Stimulated activated CD4-positive, alpha-beta T cell treated with anti-CD3 and anti-CD28 coated beads, TNF-alpha, amount 100 ng/mL, for 24 hours (primary cell): ENCODE results near the gene PRKAB2.
"Not testable (repeated sequence)": the region's sequence is repeated elsewhere in the genome, so short reads cannot be mapped to it uniquely, and the experiment has no call there.

Source experiments
- DNase-seq, 3 experiments: peaks; one replicate each; pipeline ENCODE4 v3.0.0-alpha.2; 2020; ENCODE audit warnings: low read depth in 3 of 3

The PRKAB2 gene, protein sequence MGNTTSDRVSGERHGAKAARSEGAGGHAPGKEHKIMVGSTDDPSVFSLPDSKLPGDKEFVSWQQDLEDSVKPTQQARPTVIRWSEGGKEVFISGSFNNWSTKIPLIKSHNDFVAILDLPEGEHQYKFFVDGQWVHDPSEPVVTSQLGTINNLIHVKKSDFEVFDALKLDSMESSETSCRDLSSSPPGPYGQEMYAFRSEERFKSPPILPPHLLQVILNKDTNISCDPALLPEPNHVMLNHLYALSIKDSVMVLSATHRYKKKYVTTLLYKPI

DNA sequence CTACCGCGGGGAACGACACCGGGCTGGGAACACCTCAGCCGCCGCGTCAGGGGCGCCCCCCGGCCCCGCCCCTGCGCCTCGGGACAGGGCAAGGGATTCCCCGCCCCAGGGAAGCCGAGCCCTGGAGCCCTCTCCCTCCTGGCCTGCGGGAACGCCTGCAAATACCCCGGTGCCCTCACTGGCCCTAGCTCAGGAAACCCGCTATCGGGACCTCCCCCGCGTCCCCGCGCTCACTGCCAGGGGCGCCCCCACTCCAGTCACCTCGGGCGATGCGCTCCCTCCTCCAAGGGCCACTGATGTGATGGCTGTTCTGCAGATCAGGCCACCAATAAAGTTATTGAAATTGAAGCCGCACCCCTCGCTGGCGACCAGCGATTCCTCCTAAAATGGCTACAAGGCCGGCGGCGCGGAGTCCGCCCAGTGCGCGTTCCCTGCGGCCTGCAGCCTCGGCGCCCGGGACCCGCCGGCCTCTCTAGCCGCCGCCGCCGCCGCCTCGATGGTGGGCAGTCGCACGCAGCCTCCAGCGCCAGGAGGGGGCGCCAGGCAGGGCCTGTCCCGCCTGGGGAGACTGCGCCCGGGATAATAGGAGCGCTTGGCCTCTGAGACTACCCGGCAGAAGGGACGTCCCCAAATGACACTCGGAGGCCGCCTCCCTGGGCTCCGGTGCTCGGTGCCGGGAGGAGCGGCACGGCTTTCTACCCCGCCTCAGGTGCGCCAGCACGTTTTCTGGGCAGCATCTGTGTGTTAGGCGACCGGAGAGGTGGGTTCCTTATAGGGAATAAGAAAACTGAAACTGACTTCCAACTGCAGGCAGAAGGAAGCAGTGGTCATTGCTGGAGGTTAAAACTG lies at the start of gene PRKAB2:
Gene PRKAB2 (minus strand): TSS at position 303 of the 849 bp plus-strand sequence. CDS start 326 bp downstream, outside the sequence.
- peak; percentile 78 to 89 (median 81) for DNase-seq

DNA sequence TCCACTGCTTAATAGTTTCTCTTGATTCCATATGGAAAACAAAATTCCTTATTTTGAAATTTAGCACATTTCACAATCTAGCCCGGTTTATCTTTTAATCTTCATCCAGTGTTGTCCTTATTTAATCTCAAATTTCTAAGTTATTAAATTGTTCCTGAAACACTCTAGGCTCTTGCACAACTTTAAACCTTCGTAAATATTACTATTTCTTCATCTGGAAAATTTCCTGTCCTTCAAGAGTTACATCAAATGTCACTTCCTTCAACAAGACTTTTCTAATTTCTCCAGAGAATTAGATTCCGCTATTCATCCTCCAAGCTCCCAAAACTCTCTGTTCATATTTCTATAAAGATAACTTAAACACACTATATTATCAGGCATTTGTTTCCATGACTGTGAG lies 46.3 kb upstream of the PRKAB2 start:
- DNase-seq: no peak

DNA sequence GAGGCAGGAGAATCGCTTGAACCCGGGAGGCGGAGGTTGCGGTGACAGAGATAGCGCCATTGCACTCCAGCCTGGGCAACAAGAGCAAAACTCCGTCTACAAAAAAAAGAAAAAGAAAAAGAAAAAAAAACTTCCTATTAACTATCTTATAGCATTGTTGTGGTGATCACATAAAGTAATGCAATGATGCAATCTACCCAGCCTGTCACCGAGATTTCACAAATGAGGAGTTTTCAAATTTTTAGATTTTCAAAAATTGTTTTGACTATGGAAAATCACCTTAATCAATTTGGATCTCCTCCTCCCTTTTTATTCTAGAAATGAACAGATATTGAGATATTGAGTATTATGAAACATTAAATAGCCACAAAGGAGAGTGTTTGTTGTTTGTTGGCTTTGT lies 44.9 kb upstream of the PRKAB2 start:
- DNase-seq: no peak

DNA sequence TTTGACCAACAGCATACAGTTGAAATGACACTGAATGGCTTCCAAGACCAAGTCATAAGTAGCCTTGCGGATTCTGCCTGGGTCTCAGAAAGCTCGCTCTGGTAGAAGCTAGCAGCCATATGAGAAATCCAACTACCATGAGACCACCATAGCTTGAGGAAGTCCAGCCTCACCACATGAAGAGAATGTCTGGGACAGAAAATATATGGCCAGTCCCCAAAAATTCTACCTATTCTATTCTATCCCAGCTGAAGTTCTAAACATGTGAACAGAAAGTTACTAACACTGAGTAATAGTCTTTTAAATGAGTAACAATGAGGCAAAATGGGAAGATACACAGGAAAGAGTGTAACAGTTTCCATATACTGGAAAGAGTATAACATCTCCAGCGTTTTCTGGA lies 43.9 kb upstream of the PRKAB2 start:
- DNase-seq: no peak

DNA sequence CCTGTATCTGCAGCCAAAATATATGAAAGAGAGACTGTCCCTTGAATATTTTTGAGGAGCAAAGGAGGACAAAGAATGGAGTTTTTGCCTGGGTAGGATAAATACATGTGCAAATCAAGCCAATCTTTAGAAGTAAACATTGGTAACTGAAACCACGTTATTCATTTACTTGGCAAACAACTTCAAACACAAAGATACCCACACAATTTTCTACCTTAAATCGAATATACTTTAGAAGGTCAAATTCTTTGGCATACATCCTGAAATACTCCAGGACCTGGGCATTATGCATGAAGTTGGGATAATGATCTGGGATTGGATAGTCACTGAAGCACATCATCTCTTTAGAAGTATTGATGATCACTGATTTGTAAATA lies 43.3 kb upstream of the PRKAB2 start:
- DNase-seq: no peak

DNA sequence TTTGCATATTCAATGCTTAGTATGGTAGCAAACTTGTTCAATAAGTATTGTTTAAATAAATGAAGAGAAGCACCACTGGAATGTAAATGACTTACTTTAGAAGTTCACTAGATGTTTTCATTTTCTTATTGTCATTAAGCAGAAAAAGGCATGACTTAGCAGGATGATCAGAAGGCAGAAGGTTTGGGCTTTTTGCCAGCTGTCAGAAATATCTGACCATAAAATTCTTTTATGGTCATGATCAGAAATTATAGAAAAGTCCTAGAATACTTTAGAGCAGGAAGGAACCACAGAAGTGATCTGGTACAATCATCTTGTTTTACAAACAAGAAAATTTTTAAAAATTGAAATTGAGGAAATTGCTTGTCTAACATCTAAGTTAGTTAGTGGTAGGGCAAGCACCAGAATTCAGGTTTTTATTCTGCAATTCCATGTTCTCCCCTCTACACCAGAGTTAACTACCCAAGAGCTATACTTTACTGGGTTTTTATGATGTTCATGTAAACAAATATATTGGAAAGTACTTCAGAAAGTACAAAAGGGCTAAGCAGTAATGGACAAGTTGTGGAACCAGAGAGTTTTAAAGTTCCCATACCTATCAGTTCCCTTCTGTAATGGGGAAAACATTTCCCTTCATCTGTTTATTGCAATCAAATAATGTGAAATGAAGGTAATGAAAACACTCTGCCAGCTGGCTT lies 42.7 kb upstream of the PRKAB2 start:
- DNase-seq: no peak

DNA sequence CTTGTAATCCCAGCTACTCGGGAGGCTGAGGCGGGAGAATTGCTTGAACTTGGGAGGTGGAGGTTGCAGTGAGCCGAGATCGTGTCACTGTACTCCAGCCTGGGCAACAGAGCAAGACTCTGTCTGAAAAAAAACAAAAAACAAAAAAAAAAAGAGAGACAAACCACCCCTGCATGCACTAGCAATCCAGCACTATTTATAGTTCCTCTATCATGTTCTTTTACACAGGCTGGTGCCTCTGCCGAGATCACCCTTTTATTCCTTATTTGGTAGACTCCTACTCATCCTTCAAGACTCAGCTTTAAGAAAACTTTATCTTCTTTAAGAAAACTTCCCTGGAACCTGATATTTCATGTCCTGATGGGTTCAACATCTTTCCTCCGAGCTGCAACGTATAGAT lies 42.1 kb upstream of the PRKAB2 start:
- DNase-seq: no peak

DNA sequence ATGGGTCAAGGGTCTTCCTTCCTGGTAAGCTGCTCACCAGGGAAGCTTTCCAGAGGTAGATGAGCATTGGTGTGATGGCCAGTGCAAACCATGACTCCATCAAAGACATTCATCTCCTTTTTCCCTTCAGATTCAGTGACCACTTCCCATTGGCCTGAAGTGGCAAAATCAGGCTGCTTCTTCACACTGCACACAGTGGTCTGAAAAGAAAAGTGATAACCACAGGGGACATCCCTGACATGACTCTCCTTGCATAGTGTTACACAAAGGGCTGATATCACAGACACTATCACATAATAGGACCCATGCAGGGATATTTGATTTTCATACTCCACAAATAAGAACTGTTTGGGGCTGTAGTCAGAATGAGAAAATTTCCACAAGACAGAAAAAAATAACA lies 41.0 kb upstream of the PRKAB2 start:
- no peak for DNase-seq

DNA sequence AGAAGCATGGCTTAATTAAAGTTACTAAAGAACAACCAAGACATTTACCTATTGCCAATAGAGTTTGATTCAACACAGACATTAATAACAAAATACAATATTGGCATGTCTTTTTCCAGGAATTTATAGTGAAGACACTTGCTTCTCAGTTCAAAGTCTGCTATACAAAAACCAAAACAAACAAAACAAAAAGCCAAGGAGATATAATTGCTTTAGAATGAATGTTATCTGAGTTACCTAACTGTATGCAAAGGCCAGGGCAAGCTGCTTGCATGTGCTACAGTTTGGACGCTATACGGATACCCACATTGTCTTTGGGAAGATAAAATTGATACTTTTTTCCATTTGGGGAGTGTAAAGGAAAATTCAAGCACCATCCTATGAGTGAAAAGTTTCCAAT lies 39.3 kb upstream of the PRKAB2 start:
- DNase-seq: no peak

DNA sequence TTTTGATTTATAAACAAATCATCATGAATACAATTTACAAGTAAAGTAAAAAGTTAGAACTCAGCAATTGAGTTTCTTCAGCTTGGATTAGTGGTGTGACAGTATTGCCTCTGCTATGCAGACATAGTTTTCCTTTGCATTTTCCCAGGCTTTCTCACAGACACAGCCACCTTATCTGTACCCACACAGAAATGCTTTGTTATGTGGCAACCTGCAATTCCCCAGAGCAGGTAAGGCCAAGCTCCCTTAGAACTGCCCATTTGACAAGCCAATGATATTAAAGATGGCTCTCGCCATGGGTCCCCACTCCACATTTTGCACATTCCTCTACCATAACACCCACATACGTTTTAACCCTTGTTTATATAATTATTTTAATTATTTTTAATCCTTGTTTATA lies 38.7 kb upstream of the PRKAB2 start:
- no peak for DNase-seq

DNA sequence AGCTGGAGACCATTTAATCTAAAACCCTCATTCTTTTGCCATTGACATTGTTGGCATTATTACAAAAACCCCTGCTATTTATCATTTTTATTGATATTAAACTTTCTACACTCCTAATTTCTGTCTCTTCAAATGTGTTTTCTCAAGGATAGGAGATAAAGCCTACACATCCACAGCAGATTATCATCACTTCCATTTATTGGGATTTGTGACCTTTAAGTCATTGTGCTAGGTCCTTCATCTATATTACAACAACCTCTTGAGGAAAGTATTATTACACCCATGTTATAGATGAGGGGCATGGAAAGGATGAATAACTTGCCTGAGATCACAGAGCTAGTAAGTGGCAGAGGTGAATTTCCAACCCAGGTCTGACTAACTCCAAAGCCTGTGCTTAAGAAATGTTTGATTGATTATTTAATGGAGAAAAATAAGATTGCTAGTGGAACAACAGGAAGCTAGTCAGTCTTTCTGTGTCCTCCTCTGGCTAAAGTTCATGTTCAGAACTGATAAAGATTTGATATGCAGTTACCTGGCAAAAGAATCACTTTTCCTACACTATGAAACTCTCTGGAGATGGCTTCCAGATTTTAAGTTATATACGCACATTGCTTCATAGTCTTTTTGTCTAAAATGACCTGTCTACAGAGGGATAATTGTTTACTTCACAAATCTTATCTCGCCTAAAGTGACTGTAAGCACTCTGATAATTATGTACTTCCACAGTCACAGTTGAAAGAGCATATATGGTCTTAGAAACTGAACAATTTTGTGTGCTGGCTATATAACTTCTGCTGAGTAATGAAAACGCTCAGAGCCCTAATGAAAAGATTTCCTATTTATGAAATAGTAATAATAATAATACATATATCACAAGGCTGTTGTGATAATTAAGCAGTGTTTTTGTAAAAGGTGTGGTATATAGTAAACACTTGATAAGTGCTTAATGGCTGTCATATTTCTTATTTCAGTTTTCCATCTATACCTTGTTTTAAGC lies 37.9 kb upstream of the PRKAB2 start:
- no peak for DNase-seq

DNA sequence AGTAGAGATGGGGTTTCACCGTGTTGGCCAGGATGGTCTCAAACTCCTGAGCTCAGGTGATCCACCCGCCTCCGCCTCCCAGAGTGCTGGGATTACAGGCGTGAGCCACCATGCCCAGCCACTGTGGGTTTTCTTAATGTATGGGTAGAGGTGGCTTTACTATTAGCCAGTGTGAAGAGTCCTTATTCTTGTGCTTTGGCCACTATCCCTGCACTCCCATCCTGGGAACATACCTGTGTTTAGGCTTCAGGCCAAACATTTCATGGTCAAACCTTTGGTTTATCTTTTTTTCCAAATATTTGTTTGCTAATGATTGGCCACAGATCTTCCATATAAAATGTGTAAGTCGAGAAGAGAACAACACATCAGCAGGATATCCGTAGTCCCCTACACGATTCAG lies 36.3 kb upstream of the PRKAB2 start:
- no peak for DNase-seq

DNA sequence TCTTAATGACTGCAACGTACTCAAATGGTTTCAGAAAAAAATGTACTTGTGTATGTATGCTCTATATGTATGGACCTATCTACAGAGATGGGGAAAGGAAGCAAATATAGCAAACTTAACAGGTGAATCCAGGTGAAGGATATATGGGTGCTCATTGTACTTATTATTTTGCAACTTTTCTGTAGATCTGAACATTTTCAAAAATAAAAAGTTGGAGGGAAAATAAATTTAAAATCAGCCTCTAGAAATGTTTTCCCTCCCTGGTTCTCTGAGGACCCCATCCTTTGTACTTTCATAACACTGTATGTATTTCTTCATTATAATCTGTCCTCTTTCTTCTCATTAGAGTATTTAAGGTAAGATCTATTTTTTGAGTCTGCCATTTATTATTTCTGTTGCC lies 34.9 kb upstream of the PRKAB2 start:
- no peak for DNase-seq

DNA sequence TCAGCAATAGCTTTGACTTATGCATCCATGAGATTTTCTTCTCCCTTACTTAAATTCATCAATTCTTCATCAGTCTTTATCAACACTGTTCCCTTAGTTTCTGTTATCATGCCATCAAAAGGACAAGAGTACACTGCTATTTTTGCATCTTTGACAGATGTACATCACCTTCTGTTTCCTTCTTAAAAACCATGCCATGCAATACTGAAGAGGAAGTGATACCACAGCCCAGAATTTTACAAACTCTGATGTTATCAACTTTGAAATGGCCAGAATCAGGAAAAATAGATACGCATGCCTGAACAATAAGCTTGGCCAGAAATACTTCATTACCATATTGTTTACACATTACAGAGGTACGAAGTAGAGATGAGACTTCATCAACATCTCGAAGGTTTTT lies 31.8 kb upstream of the PRKAB2 start:
- no peak for DNase-seq

DNA sequence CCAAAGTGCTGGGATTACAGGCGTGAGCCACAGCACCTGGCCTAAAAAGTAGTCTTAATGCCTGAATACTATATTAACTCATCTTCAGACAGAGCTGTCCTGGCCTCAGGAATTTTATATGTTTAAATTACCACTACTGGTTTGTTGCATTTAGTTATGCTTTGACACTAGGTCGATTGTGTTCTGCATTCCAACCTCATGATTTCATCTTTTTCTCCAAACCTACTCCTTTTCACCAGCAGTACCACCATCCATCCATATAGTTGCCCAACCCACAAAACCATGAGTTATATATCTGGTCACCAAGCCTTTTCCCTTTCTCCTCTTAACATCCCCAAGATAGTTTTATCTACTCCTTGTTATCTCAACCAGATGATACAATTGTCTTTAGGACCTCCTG lies 30.3 kb upstream of the PRKAB2 start:
- DNase-seq: no peak

DNA sequence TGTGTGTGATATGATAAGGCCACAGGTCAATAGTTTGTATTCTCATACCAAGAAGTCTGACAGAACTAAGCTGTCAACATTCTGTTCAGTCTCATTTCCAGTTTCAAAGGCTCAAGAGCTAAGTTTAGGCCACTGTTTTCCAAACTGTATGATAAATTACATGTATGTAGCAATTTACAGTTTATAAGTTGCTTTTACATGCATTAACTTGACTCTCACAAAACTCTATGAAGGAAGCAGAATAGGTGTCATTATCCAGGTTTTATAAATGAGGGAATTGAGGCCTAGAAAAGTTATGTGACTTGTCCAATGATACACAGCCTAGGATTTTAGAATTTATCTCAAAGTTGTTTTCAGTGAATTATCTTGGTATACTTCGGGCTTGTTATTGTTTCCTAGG lies 29.5 kb upstream of the PRKAB2 start:
- no peak for DNase-seq

DNA sequence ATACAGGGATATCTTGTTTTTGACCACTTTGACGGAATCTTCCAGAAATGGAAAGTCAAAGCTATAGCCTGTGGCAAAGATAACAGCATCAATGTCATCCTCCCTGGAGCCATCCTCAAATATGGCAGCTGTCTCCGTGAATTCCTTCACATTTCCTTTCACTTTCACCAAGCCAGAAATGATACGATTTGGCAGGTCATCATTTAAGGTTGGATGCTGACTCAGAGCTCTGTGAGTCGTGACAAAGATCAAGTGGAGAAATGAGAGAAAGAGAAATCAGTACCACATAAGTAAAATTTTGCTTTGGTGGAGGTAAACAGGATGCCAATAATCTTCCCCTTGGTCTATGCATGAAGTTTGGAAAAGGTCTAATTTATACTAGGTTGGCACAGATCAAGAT lies 29.0 kb upstream of the PRKAB2 start:
- no peak for DNase-seq

DNA sequence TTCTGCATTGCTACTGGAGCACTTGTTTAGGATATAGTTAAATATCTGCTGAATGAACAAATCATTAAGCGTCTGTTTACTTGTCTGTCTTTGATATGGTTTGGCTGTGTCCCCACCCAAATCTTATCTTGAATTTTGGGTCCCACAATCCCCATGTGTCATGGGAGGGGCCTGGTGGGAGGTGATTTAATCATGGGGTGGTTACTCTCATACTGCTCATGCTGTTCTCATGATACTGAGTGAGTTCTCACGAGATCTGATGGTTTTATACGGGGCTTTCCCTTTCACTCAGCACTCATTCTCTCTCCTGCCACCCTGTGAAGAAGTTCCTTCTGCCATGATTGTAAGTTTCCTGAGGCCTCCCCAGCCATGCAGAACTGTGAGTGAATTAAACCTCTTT lies 25.1 kb upstream of the PRKAB2 start:
- not testable (repeated sequence) for DNase-seq

DNA sequence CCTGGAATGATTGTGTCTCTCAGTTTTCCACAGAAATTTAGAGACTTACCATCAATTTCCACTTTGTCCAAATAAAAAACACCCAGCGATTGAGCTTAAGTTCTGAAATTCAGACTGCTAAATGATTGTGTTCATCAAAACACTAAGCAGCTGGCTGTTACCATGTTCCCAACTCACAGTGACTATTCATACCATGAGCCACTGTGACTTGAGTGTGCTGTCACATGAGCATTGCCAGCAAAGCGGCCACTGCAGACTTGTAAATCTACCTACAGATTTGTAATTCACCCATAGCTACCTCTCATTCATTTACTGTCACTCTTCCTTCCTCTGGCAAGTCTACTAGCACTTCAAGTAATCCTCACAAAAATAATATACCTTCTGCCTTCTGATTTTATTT lies 17.2 kb upstream of the PRKAB2 start:
- DNase-seq: no peak

DNA sequence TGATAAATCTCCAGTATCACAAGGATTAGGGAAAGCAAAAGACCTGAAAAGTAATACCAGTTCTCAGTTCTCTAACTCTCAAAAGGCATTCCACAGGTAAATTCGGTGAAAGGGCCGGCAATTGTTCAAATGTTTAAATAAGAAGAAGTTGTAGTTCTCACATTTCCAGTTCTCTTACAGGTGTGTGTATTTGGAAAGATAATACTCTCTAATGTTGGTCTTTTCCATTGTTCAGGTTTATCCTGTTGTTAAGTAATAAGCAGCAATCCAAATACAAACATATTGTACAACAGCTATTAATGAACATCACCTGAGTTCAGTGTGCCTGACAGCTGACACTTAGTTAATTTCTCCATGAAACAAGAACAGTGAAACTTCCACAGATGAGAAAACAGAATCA lies 13.2 kb upstream of the PRKAB2 start:
- no peak for DNase-seq

DNA sequence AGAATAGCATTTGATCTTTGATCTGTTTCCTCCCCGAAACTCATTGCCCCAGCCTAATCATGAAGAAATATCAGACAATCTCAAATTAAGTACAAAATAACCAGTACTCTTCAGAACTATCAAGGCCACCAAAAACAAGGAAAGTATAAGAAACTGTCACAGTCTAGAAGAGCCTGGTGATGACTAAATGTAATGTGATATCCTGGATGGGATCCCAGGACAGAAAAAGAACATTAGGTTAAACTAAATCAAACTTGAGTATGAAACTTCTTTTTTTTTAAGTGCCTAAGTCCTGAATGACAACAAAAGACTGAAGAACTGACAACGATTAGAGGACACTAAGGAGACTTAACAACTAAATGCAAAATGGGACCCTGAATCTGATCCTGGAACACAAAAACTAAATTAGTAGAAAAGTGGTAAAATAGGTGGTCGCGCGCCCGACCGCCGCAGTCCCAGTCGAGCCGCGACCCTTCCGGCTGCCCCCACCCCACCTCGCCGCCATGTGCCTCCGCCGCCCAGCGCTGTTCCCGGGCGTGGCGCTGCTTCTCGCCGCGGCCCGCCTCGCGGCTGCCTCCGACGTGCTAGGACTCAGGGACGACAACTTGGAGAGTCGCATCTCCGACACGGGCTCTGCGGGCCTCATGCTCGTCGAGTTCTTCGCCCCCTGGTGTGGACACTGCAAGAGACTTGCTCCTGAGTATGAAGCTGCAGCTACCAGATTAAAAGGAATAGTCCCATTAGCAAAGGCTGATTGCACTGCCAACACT lies 5.5 kb upstream of the PRKAB2 start:
- DNase-seq: no peak
